WTC11 (cell line): ENCODE results near the gene RMI2. TPM values are rescaled to one million over a fixed set of nuclear protein-coding genes. Genes with fewer than 3 reads are reported as not detected.

ENCODE experiments used
- ATAC-seq: fragments of 200-7000 bp; cut with Tn5 transposase; 2 replicates; pipeline ENCODE4 v1.10.0; 2021; ENCODE audit warnings: mild to moderate bottlenecking, moderate library complexity
- CTCF ChIA-PET: fragments of 300-600 bp; sonication (Branson Sonifier 250); formaldehyde crosslinking; loops from one replicate; lab custom pipeline; 2021; ENCODE audit warnings: antibody characterized with exemption; lab: Charles Lee
- POLR2A ChIA-PET: fragments of 350-600 bp; sonication (Branson Sonifier 250); formaldehyde crosslinking; loops from one replicate; lab custom pipeline; 2021; ENCODE audit warnings: antibody characterized with exemption; lab: Charles Lee
- DNase-seq: peaks from one replicate; pipeline ENCODE4 v3.0.0; 2021; ENCODE audit warnings: low spot score
- H3K27ac Mint-ChIP-seq: 2 replicates; pipeline ENCODE4 v1.8.0; 2021; ENCODE audit warnings: mixed read lengths
- H3K27me3 Mint-ChIP-seq: 2 replicates; pipeline ENCODE4 v1.8.0; 2021; ENCODE audit warnings: low read depth, mild to moderate bottlenecking, moderate library complexity, mixed read lengths
- H3K36me3 Mint-ChIP-seq: 2 replicates; pipeline ENCODE4 v1.8.0; 2021; ENCODE audit warnings: mixed read lengths
- H3K4me1 Mint-ChIP-seq: 2 replicates; pipeline ENCODE4 v1.8.0; 2022; ENCODE audit warnings: mixed read lengths
- H3K4me3 Mint-ChIP-seq: 2 replicates; pipeline ENCODE4 v1.8.0; 2021; ENCODE audit warnings: mild to moderate bottlenecking, moderate library complexity, mixed read lengths
- H3K9me3 Mint-ChIP-seq: 2 replicates; pipeline ENCODE4 v1.8.0; 2021; ENCODE audit warnings: mixed read lengths
- CBFB ChIP-seq: sonication (generic); formaldehyde crosslinking; IDR thresholded peaks from 2 replicates; pipeline ENCODE4 v1.8.1; 2022; ENCODE audit warnings: mild to moderate bottlenecking, low read depth, missing genetic modification reagents
- CREB1 ChIP-seq: sonication (generic); formaldehyde crosslinking; IDR thresholded peaks from 2 replicates; pipeline ENCODE4 v1.8.0; 2023; ENCODE audit warnings: mild to moderate bottlenecking, missing genetic modification reagents
- GRHL2 ChIP-seq: fragments of 250-450 bp; sonication (Bioruptor Pico); IDR thresholded peaks from 2 replicates; pipeline ENCODE4 v1.8.0; 2022; ENCODE audit warnings: mild to moderate bottlenecking, moderate library complexity; ENCODE audit not compliant: insufficient replicate concordance, severe bottlenecking
- MYBL2 ChIP-seq: sonication (generic); formaldehyde crosslinking; IDR thresholded peaks from 2 replicates; pipeline ENCODE4 v1.8.1; 2023; ENCODE audit warnings: mild to moderate bottlenecking, moderate library complexity, missing genetic modification reagents
- NR2C2 ChIP-seq: sonication (generic); formaldehyde crosslinking; IDR thresholded peaks from 2 replicates; pipeline ENCODE4 v1.8.0; 2022; ENCODE audit warnings: mild to moderate bottlenecking, missing genetic modification reagents
- OVOL2 ChIP-seq: fragments of 250-450 bp; sonication (Bioruptor Pico); IDR thresholded peaks from 2 replicates; pipeline ENCODE4 v1.9.0; 2021; ENCODE audit warnings: mild to moderate bottlenecking, borderline replicate concordance
- RORB ChIP-seq: fragments of 250-450 bp; sonication (Bioruptor Pico); IDR thresholded peaks from 2 replicates; pipeline ENCODE4 v1.9.0; 2021; ENCODE audit warnings: mild to moderate bottlenecking
- TCF7 ChIP-seq: sonication (generic); formaldehyde crosslinking; IDR thresholded peaks from 2 replicates; pipeline ENCODE4 v1.8.0; 2022; ENCODE audit warnings: mild to moderate bottlenecking, low read depth, missing genetic modification reagents, moderate library complexity
- TEAD1 ChIP-seq: sonication (generic); formaldehyde crosslinking; IDR thresholded peaks from 2 replicates; pipeline ENCODE4 v1.8.0; 2022; ENCODE audit warnings: mild to moderate bottlenecking, missing genetic modification reagents
- total RNA-seq: library from RNA; stranded (reverse); gene quantifications from 3 replicates; pipeline ENCODE4 v1.2.3, GENCODE V29; 2021
- TF ChIP-seq, protein P1 (sequence below): fragments of 250-450 bp; sonication (Bioruptor Pico); conservative IDR thresholded peaks from 2 replicates; pipeline ENCODE4 v1.9.0; 2021; ENCODE audit warnings: mild to moderate bottlenecking
- TF ChIP-seq, protein P2 (sequence below): sonication (generic); formaldehyde crosslinking; IDR thresholded peaks from 2 replicates; pipeline ENCODE4 v1.8.1; 2023; ENCODE audit warnings: mild to moderate bottlenecking, missing genetic modification reagents
- TF ChIP-seq, protein P3 (sequence below): sonication (generic); formaldehyde crosslinking; IDR thresholded peaks from 2 replicates; pipeline ENCODE4 v1.8.1; 2022; ENCODE audit warnings: low read depth, mild to moderate bottlenecking, moderate library complexity, missing genetic modification reagents, borderline replicate concordance
- TF ChIP-seq, protein P4 (sequence below): fragments of 200-600 bp; IDR thresholded peaks from 2 replicates; pipeline ENCODE4 v1.8.0; 2022; ENCODE audit warnings: antibody characterized with exemption
- TF ChIP-seq, protein P5 (sequence below): sonication (generic); formaldehyde crosslinking; IDR thresholded peaks from 2 replicates; pipeline ENCODE4 v1.8.0; 2022; ENCODE audit warnings: missing genetic modification reagents
- TF ChIP-seq, protein P6 (sequence below): sonication (generic); formaldehyde crosslinking; IDR thresholded peaks from 2 replicates; pipeline ENCODE4 v1.8.1; 2023; ENCODE audit warnings: mild to moderate bottlenecking, missing genetic modification reagents, moderate library complexity
- TF ChIP-seq, protein P7 (sequence below): sonication (generic); formaldehyde crosslinking; IDR thresholded peaks from 2 replicates; pipeline ENCODE4 v1.8.0; 2023; ENCODE audit warnings: missing genetic modification reagents, mild to moderate bottlenecking, borderline replicate concordance

RMI2 gene
- total RNA-seq, 1 experiment from 2014 or later, result 79.0 TPM

DNA sequence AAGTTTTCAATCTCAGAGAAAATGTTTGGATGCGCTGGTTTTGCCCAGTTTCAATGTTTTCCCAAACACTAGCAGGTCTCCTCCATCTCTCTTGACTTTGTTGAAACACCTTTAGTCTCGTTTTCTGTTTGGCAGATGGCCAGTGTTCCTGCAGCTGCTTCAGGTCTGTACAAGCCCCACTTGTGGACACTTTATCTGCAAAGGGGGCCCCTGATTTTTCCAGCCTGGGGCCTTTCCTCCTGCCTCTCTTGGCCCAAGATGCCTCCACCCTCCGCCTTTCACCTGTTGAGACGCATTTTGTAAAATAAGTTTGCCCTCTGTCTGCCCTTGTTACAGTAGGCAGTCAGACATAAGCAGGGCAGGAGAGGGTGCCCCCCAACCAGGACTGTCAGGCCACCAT, 42.3 kb upstream of the RMI2 start:
- Mint-ChIP-seq H3K4me3 (no peak overlapping the region), H3K4me1 (peaks cover 30% of the 10 kb centered on the region), H3K27ac (no peak overlapping the region), H3K27me3 (no peaks in the 10 kb centered on the region), H3K9me3 (peaks cover 4% of the 10 kb centered on the region; the same call in 1 of the 2 replicates), H3K36me3 (no peaks in the 10 kb centered on the region)
- DNase-seq, result no peak
- TF ChIP-seq, protein P1, sequence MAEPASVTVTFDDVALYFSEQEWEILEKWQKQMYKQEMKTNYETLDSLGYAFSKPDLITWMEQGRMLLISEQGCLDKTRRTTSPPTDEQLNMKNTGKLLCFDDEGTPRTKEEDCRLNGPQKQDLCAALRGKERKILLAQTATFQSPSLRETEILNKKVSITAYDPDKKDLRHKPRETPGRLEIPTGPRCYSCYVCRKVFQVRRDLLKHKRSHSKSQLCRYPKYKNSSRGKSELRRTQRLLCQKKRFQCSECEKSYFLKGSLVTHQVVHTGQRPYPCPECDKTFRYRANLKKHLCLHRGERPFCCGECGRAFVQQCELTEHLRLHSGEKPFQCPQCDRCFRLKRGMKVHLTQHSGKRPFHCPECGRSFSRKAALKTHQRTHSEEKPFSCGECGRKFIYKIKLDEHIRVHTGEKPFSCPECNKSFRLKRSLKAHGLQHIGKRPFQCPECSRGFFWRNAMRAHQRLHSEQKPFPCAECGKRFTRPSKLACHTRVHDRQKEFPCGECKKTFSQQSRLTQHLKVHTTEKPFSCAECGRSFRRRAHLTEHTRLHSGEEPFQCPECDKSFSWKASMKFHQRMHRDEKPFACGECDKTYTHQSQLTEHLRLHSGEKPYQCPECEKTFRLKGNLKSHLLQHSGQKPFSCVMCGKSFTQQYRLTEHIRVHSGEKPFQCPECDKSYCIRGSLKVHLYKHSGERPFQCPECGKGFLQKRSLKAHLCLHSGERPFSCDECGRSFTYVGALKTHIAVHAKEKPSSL (CRISPR knock-in tag), result no peak
- TF ChIP-seq GRHL2 (CRISPR knock-in tag), result no peak
- TF ChIP-seq, protein P2, sequence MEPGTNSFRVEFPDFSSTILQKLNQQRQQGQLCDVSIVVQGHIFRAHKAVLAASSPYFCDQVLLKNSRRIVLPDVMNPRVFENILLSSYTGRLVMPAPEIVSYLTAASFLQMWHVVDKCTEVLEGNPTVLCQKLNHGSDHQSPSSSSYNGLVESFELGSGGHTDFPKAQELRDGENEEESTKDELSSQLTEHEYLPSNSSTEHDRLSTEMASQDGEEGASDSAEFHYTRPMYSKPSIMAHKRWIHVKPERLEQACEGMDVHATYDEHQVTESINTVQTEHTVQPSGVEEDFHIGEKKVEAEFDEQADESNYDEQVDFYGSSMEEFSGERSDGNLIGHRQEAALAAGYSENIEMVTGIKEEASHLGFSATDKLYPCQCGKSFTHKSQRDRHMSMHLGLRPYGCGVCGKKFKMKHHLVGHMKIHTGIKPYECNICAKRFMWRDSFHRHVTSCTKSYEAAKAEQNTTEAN, result no peak
- TF ChIP-seq, protein P3, sequence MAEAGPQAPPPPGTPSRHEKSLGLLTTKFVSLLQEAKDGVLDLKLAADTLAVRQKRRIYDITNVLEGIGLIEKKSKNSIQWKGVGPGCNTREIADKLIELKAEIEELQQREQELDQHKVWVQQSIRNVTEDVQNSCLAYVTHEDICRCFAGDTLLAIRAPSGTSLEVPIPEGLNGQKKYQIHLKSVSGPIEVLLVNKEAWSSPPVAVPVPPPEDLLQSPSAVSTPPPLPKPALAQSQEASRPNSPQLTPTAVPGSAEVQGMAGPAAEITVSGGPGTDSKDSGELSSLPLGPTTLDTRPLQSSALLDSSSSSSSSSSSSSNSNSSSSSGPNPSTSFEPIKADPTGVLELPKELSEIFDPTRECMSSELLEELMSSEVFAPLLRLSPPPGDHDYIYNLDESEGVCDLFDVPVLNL (CRISPR knock-in tag), result no peak
- ATAC-seq, result no peak
- ChIA-PET CTCF (no interaction called here), POLR2A (no interaction called here)

DNA sequence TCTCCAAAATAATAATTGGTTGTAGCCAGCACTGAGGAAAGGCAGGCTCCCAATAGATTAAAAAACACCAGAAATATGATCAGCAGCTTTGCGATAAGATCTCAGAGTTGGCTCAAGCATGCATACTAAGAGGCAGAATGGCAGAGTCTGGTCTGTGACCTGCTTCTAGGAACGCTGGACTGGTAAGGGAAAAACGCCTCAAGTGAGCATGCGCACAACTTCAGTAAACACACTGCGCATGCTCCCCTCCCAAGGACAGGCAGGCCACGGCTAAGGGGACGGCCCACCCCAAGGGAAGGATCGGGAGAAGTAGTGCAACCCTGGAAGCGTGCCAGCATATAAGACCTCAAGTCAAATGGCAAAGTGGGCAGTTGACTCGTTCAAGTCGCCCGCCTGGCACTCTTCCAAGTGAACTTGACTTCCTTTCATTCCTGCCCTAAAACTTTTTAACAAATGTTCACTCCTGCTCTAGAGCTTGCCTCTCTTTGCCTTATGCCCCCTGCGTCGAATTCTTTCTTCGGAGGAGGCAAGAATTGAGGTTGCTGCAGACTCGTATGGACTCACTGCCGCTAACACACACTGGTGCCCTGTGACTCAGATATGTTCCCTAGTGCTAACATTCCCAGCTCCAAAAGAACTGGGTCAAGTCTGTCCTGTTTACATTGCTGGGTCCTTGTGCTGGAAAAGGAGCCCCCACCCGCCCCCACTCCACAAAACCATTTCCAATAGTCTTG, 41.7 kb upstream of the RMI2 start:
- CTCF ChIA-PET, result interaction anchor here (1.2 kb wide), 1 partner anchor 48 kb away, joined by 3 read pairs; the partner anchor contains the start of gene SOCS1
- H3K4me1 Mint-ChIP-seq, result peaks cover 32% of the 10 kb centered on the region
- H3K36me3 Mint-ChIP-seq, result no peaks in the 10 kb centered on the region
- TF ChIP-seq, protein P4, sequence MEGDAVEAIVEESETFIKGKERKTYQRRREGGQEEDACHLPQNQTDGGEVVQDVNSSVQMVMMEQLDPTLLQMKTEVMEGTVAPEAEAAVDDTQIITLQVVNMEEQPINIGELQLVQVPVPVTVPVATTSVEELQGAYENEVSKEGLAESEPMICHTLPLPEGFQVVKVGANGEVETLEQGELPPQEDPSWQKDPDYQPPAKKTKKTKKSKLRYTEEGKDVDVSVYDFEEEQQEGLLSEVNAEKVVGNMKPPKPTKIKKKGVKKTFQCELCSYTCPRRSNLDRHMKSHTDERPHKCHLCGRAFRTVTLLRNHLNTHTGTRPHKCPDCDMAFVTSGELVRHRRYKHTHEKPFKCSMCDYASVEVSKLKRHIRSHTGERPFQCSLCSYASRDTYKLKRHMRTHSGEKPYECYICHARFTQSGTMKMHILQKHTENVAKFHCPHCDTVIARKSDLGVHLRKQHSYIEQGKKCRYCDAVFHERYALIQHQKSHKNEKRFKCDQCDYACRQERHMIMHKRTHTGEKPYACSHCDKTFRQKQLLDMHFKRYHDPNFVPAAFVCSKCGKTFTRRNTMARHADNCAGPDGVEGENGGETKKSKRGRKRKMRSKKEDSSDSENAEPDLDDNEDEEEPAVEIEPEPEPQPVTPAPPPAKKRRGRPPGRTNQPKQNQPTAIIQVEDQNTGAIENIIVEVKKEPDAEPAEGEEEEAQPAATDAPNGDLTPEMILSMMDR, result no peak
- no peak for TF ChIP-seq MYBL2
- TF ChIP-seq, protein P5, sequence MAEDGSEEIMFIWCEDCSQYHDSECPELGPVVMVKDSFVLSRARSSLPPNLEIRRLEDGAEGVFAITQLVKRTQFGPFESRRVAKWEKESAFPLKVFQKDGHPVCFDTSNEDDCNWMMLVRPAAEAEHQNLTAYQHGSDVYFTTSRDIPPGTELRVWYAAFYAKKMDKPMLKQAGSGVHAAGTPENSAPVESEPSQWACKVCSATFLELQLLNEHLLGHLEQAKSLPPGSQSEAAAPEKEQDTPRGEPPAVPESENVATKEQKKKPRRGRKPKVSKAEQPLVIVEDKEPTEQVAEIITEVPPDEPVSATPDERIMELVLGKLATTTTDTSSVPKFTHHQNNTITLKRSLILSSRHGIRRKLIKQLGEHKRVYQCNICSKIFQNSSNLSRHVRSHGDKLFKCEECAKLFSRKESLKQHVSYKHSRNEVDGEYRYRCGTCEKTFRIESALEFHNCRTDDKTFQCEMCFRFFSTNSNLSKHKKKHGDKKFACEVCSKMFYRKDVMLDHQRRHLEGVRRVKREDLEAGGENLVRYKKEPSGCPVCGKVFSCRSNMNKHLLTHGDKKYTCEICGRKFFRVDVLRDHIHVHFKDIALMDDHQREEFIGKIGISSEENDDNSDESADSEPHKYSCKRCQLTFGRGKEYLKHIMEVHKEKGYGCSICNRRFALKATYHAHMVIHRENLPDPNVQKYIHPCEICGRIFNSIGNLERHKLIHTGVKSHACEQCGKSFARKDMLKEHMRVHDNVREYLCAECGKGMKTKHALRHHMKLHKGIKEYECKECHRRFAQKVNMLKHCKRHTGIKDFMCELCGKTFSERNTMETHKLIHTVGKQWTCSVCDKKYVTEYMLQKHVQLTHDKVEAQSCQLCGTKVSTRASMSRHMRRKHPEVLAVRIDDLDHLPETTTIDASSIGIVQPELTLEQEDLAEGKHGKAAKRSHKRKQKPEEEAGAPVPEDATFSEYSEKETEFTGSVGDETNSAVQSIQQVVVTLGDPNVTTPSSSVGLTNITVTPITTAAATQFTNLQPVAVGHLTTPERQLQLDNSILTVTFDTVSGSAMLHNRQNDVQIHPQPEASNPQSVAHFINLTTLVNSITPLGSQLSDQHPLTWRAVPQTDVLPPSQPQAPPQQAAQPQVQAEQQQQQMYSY, result no peak
- no peak for TF ChIP-seq TCF7 (CRISPR knock-in tag)
- TF ChIP-seq TEAD1, result no peak
- no peak for TF ChIP-seq OVOL2 (CRISPR knock-in tag)
- TF ChIP-seq CBFB (CRISPR knock-in tag), result no peak
- TF ChIP-seq, protein P6, sequence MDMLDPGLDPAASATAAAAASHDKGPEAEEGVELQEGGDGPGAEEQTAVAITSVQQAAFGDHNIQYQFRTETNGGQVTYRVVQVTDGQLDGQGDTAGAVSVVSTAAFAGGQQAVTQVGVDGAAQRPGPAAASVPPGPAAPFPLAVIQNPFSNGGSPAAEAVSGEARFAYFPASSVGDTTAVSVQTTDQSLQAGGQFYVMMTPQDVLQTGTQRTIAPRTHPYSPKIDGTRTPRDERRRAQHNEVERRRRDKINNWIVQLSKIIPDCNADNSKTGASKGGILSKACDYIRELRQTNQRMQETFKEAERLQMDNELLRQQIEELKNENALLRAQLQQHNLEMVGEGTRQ (CRISPR knock-in tag), result no peak
- TF ChIP-seq NR2C2 (CRISPR knock-in tag), result no peak
- TF ChIP-seq RORB, result no peak
- TF ChIP-seq CREB1, result no peak
- TF ChIP-seq, protein P7, sequence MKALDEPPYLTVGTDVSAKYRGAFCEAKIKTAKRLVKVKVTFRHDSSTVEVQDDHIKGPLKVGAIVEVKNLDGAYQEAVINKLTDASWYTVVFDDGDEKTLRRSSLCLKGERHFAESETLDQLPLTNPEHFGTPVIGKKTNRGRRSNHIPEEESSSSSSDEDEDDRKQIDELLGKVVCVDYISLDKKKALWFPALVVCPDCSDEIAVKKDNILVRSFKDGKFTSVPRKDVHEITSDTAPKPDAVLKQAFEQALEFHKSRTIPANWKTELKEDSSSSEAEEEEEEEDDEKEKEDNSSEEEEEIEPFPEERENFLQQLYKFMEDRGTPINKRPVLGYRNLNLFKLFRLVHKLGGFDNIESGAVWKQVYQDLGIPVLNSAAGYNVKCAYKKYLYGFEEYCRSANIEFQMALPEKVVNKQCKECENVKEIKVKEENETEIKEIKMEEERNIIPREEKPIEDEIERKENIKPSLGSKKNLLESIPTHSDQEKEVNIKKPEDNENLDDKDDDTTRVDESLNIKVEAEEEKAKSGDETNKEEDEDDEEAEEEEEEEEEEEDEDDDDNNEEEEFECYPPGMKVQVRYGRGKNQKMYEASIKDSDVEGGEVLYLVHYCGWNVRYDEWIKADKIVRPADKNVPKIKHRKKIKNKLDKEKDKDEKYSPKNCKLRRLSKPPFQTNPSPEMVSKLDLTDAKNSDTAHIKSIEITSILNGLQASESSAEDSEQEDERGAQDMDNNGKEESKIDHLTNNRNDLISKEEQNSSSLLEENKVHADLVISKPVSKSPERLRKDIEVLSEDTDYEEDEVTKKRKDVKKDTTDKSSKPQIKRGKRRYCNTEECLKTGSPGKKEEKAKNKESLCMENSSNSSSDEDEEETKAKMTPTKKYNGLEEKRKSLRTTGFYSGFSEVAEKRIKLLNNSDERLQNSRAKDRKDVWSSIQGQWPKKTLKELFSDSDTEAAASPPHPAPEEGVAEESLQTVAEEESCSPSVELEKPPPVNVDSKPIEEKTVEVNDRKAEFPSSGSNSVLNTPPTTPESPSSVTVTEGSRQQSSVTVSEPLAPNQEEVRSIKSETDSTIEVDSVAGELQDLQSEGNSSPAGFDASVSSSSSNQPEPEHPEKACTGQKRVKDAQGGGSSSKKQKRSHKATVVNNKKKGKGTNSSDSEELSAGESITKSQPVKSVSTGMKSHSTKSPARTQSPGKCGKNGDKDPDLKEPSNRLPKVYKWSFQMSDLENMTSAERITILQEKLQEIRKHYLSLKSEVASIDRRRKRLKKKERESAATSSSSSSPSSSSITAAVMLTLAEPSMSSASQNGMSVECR (CRISPR knock-in tag), result no peak
- TF ChIP-seq, all 79 proteins: peak for 0
- Mint-ChIP-seq H3K9me3 (peaks cover 4% of the 10 kb centered on the region; the same call in 1 of the 2 replicates), H3K4me3 (no peak overlapping the region), H3K27me3 (no peaks in the 10 kb centered on the region), H3K27ac (peak overlapping the region; percentile 30; the same call in 1 of the 2 replicates)
- no peak for DNase-seq
- POLR2A ChIA-PET, result no interaction called here
- ATAC-seq, result no peak
